Prostate gland (tissue), 2 donors: Measurements from ENCODE around the gene CMSS1.

ENCODE experiments used
- POLR2AphosphoS5 ChIP-seq: sonication (generic); formaldehyde crosslinking; IDR thresholded peaks from one replicate; pipeline ENCODE4 v1.6.1; 2017; ENCODE audit warnings: antibody characterized with exemption
- TF ChIP-seq, protein P1 (sequence below), 4 experiments: fragments of 200-600 bp in 2 of 4; fragments of 450-650 bp in 2 of 4; sonication (generic) in 2 of 4; IDR thresholded peaks; 1 replicate in 3 of 4; 2 replicates in 1 of 4; pipeline ENCODE4 v1.5.1; 2016 to 2019; ENCODE audit warnings: antibody characterized with exemption in 4 of 4, mild to moderate bottlenecking in 2 of 4, moderate library complexity in 2 of 4

DNA sequence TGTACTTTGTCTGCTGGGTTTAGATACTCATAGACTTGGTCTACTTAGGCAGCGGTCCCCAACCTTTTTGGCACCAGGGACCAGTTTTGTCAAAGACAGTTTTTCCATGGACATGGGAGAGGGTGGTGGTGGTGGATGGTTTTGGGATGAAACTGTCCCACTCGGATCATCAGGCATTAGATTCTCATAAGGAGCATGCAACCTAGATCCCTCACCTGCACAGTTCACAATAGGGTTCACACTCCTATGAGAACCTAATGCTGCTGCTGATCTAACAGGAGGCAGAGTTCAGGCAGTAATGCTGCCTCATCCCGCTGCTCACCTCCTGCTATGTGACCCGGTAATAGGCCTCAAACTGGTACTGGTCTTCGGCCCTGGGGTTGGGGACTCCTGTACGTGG is 45.3 kb downstream of the CMSS1 start:
- no peak for TF ChIP-seq POLR2AphosphoS5
- TF ChIP-seq, protein P1, sequence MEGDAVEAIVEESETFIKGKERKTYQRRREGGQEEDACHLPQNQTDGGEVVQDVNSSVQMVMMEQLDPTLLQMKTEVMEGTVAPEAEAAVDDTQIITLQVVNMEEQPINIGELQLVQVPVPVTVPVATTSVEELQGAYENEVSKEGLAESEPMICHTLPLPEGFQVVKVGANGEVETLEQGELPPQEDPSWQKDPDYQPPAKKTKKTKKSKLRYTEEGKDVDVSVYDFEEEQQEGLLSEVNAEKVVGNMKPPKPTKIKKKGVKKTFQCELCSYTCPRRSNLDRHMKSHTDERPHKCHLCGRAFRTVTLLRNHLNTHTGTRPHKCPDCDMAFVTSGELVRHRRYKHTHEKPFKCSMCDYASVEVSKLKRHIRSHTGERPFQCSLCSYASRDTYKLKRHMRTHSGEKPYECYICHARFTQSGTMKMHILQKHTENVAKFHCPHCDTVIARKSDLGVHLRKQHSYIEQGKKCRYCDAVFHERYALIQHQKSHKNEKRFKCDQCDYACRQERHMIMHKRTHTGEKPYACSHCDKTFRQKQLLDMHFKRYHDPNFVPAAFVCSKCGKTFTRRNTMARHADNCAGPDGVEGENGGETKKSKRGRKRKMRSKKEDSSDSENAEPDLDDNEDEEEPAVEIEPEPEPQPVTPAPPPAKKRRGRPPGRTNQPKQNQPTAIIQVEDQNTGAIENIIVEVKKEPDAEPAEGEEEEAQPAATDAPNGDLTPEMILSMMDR (IDR thresholded peaks at IDR 0.05): no peak
